Stimulated activated CD4-positive, alpha-beta T cell treated with anti-CD3 and anti-CD28 coated beads, TNF-alpha, amount 100 ng/mL, for 24 hours (primary cell): ENCODE results near the gene TNFRSF6B.
A peak's percentile ranks its signal among the peaks of the same experiment; 100 is the strongest.
"Not testable (repeated sequence)": the region's sequence is repeated elsewhere in the genome, so short reads cannot be mapped to it uniquely, and the experiment has no call there.

Experiments
- DNase-seq, 3 experiments: peaks; one replicate each; pipeline ENCODE4 v3.0.0-alpha.2; 2020; ENCODE audit warnings: low read depth in 3 of 3

TNFRSF6B gene

GRCh38 chr20:63696628-63697356 is at the start of gene TNFRSF6B:
Gene TNFRSF6B (plus strand): TSS chr20:63696652. CDS start chr20:63696768, 116 bp downstream.
- no peak for DNase-seq

GRCh38 chr20:63648190-63648589 is 48.3 kb upstream of the TNFRSF6B start:
- no peak for DNase-seq

- DNase-seq: no peak
Measured at GRCh38 chr20:63648895-63649589, 47.4 kb upstream of the TNFRSF6B start.

GRCh38 chr20:63650486-63650885 is 46.0 kb upstream of the TNFRSF6B start:
- DNase-seq: not testable (repeated sequence)

GRCh38 chr20:63651942-63652191 is 44.6 kb upstream of the TNFRSF6B start:
- no peak for DNase-seq

GRCh38 chr20:63652192-63652980 is 44.1 kb upstream of the TNFRSF6B start:
- DNase-seq: no peak

GRCh38 chr20:63653041-63653973 is 43.1 kb upstream of the TNFRSF6B start, which contains the start of gene STMN3:
Gene STMN3 (minus strand): TSS chr20:63653424. CDS start chr20:63653345, 79 bp downstream.
- peak; percentile 39 to 71 (median 39) for DNase-seq

- no peak for DNase-seq
Measured at GRCh38 chr20:63653974-63654668, 42.3 kb upstream of the TNFRSF6B start.

- DNase-seq: no peak
Measured at GRCh38 chr20:63655249-63655648, 41.2 kb upstream of the TNFRSF6B start.

- DNase-seq: no peak
Measured at GRCh38 chr20:63656451-63656850, 40.0 kb upstream of the TNFRSF6B start.

- DNase-seq: no peak
Measured at GRCh38 chr20:63657260-63657936, 39.1 kb upstream of the TNFRSF6B start.

GRCh38 chr20:63657937-63658748 is 38.3 kb upstream of the TNFRSF6B start, which contains the start of gene RTEL1:
Gene RTEL1 (plus strand): TSS chr20:63658312. CDS start chr20:63659403, 1,091 bp downstream.
- DNase-seq: peak; percentile 81 to 86 (median 82)

GRCh38 chr20:63658749-63659187 is 37.7 kb upstream of the TNFRSF6B start:
- DNase-seq: no peak

GRCh38 chr20:63659370-63659769 is 37.1 kb upstream of the TNFRSF6B start:
- no peak for DNase-seq

GRCh38 chr20:63660174-63660573 is 36.3 kb upstream of the TNFRSF6B start:
- DNase-seq: not testable (repeated sequence)

- DNase-seq: no peak
Measured at GRCh38 chr20:63660622-63661021, 35.8 kb upstream of the TNFRSF6B start.

- no peak for DNase-seq
Measured at GRCh38 chr20:63661108-63661507, 35.3 kb upstream of the TNFRSF6B start.

- no peak for DNase-seq
Measured at GRCh38 chr20:63661959-63662812, 34.3 kb upstream of the TNFRSF6B start.
